Astrocyte of the hippocampus (primary cell): ENCODE results near the gene DDX41.

Source experiments
- DNase-seq: peaks from one replicate; pipeline ENCODE4 v3.0.0; 2011; ENCODE audit warnings: low read depth, low spot score

Gene DDX41

GRCh38 chr5:177513500-177513899, 3.3 kb downstream of the DDX41 start:
- no peak for DNase-seq

- no peak for DNase-seq
Measured at GRCh38 chr5:177512736-177513380, 3.9 kb downstream of the DDX41 start.

- no peak for DNase-seq
Measured at GRCh38 chr5:177511796-177512675, 4.7 kb downstream of the DDX41 start.

- DNase-seq: no peak
Measured at GRCh38 chr5:177511181-177511580, 5.6 kb downstream of the DDX41 start.

- DNase-seq: no peak
Measured at GRCh38 chr5:177510567-177511053, 6.2 kb downstream of the DDX41 start.

GRCh38 chr5:177509991-177510566, 6.7 kb downstream of the DDX41 start:
- no peak for DNase-seq

GRCh38 chr5:177509381-177509951, 7.3 kb downstream of the DDX41 start, which contains the start of gene DOK3:
Gene DOK3 (minus strand): TSS chr5:177509826. CDS start chr5:177509540, 286 bp downstream.
- no peak for DNase-seq

GRCh38 chr5:177508837-177509236, 7.9 kb downstream of the DDX41 start:
- no peak for DNase-seq

- DNase-seq: no peak
Measured at GRCh38 chr5:177508221-177508611, 8.5 kb downstream of the DDX41 start.

GRCh38 chr5:177507596-177508220, 9.1 kb downstream of the DDX41 start:
- DNase-seq: no peak

GRCh38 chr5:177507165-177507564, 9.6 kb downstream of the DDX41 start:
- DNase-seq: peak; percentile 21

- DNase-seq: no peak
Measured at GRCh38 chr5:177505075-177505474, 11.7 kb downstream of the DDX41 start.

GRCh38 chr5:177504086-177505056, 12.4 kb downstream of the DDX41 start:
- no peak for DNase-seq

GRCh38 chr5:177503351-177504085, 13.2 kb downstream of the DDX41 start:
- DNase-seq: no peak

- DNase-seq: no peak
Measured at GRCh38 chr5:177502886-177503285, 13.9 kb downstream of the DDX41 start.

GRCh38 chr5:177501874-177502678, 14.7 kb downstream of the DDX41 start:
- no peak for DNase-seq

- peak; percentile 95 for DNase-seq
Measured at GRCh38 chr5:177500685-177501522, 15.9 kb downstream of the DDX41 start.

- DNase-seq: no peak
Measured at GRCh38 chr5:177499842-177500241, 16.9 kb downstream of the DDX41 start.
